GM19455 (cell line): ENCODE measurements around the gene SMAD9.

Source experiments
- ATAC-seq: cut with Tn5 transposase; IDR thresholded peaks from one replicate; pipeline ENCODE4 v1.9.1; 2021; ENCODE audit not compliant: unreplicated experiment

SMAD9 gene

DNA sequence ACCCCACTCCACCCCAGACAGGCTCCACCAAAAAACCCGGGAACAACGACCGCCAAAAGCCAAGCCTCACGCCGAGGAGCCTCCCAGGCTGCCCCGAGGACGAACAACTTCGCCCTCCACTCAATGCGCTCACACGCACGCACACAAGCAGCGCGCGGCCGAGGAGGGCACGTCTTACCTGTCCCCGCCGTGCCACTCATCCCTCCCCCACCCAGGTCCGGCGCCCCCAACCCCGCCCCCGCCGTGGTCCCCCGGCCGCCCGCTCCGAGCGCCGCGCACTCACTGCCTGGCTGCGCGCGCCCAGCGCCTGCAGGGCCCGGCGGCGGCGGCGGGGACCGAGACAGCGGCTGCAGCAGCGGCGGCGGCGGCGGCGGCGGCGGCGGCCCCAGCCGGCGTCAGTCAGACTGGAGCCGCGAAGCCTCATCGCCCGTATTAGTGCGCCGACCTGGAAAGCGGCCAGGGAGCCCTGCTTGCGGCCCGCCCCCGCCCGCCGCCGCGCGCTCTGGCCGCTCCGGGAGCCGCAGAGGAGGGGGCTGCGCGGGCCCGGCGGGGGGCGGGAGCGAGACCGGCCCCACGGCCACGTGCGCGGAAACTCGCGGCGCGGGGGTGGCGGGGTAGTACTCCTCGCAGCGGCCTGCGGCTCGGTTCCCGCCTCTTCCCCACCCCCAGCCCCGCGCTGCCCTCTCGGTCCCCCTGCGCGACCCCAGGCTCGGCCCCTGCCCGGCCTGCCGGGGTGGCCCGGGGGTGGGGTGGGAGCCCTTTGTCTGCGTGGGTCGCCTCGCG lies at the start of gene SMAD9:
TSS of gene SMAD9 (minus strand) at position 406 of the 783 bp plus-strand sequence. CDS start 40,549 bp downstream, outside the sequence.
- no peak for ATAC-seq

- ATAC-seq: no peak
Observed at GRCh38 chr13:36966404-36966803, 46.4 kb upstream of the SMAD9 start.

GRCh38 chr13:36965767-36966166 lies 45.7 kb upstream of the SMAD9 start:
- ATAC-seq: no peak

GRCh38 chr13:36959456-36960116 lies 39.5 kb upstream of the SMAD9 start:
- ATAC-seq: no peak

- no peak for ATAC-seq
Observed at GRCh38 chr13:36954542-36954941, 34.5 kb upstream of the SMAD9 start.

- no peak for ATAC-seq
Observed at GRCh38 chr13:36950920-36951319, 30.9 kb upstream of the SMAD9 start.

GRCh38 chr13:36950330-36950729 lies 30.3 kb upstream of the SMAD9 start:
- ATAC-seq: no peak

DNA sequence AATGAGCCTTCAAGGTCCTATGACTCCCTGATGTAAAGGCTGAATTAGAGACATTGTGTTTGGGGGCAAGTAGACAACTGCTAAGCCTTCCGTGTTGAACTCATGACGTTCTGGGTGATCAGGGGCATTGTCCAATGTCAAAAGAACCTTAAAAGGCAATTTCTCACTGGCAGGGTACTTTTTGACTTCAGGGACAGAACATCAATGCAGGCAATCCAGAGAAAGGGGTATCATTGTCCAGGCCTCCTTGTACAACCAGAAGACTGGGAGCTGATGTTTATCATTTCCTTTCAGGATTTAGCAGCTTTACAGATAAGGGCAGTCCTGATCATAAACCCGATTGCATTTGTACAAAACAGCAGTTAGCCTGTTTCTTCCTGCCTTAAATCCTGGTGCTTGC lies 25.0 kb upstream of the SMAD9 start:
- ATAC-seq: no peak

GRCh38 chr13:36925603-36926002 lies 5.6 kb upstream of the SMAD9 start:
- ATAC-seq: no peak

GRCh38 chr13:36924001-36924400 lies 4.0 kb upstream of the SMAD9 start:
- ATAC-seq: no peak

DNA sequence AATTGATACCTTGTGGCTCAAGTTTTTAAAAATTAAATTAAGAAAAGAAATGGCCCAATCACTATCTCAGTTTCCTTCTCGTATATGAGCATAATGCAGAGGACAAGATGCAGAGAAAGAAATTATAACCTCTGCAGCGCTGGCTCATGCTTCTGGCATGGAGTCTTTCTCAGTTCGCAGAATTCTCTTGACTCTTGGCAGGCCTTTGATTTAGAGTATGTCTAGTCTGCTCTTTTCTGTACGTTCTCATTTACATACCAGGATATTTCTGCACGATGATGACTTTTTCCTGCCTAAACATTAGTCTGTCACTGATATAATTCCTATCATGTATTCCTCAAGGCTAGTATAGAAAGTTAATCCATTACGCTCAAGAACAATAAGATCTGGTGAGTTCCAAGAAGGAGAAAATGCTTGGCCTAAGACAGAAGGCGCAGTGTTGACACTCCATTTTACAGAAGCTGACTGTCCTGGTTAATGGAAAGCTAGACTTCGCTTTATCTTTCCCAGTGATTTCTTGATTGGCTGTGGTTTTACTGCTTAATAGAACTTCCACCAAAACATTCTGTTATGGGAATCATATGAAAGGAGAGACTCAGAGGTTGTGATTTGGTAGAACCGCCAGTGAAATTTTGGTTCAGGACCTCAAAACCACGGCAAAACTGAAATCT lies 1.7 kb upstream of the SMAD9 start:
- no peak for ATAC-seq

- ATAC-seq: no peak
Observed at GRCh38 chr13:36920616-36921185, 663 bp upstream of the SMAD9 start.

GRCh38 chr13:36919171-36919832 lies 736 bp downstream of the SMAD9 start:
- ATAC-seq: no peak

GRCh38 chr13:36918246-36919131 lies 1.5 kb downstream of the SMAD9 start:
- no peak for ATAC-seq

- ATAC-seq: no peak
Observed at GRCh38 chr13:36917311-36917710, 2.7 kb downstream of the SMAD9 start.

GRCh38 chr13:36915896-36916640 lies 4.0 kb downstream of the SMAD9 start:
- no peak for ATAC-seq

- ATAC-seq: no peak
Observed at GRCh38 chr13:36915106-36915505, 4.9 kb downstream of the SMAD9 start.

DNA sequence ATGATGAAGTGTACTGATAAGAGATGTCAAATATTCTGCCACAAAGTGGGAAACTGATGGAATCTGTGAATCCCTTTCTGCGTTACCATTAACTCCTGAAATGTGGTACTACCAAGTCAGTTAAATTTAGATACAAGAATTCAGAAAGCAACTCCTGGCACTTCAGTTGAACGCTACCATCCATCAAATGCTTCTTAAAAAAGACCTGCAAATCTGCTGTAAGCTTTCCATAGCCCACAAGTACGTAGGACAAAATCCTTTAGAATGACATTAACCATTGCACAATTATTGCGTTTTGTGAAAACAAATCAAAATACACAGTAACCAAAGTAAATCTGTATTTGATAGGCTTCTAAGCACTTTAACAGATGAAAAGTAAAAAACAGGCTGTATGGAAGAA lies 5.4 kb downstream of the SMAD9 start:
- no peak for ATAC-seq

DNA sequence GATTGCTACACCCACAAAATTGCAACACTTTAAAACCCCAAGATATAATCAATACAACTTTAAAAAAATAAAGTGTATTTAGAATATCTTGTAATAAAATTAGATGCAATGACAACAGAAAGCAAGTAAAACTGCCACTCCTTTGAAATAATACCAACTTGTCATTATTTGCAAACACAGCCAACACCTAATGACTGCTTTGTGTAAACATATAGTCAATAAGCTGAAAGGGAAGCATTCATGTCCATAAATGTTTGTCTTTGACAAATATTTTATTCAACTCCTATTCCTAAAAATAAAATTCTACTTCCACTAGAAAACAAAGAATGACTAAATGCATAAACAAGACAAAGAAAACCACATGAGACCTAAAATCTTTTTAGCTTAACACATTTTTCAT lies 6.6 kb downstream of the SMAD9 start:
- no peak for ATAC-seq
